Articular chondrocyte of knee joint (primary cell): ENCODE data around the gene TOR1AIP1. TPM values are rescaled to one million over a fixed set of nuclear protein-coding genes. Genes with fewer than 3 reads are reported as not detected.

ENCODE experiments used
- total RNA-seq: library from RNA; depleted of rRNA; stranded (reverse); fragments of >200 nt; gene quantifications from 2 replicates; pipeline ENCODE4 v1.2.3, GENCODE V29; 2012

Gene TOR1AIP1
- total RNA-seq = 98.9 and 105 TPM in 2 replicates

DNA sequence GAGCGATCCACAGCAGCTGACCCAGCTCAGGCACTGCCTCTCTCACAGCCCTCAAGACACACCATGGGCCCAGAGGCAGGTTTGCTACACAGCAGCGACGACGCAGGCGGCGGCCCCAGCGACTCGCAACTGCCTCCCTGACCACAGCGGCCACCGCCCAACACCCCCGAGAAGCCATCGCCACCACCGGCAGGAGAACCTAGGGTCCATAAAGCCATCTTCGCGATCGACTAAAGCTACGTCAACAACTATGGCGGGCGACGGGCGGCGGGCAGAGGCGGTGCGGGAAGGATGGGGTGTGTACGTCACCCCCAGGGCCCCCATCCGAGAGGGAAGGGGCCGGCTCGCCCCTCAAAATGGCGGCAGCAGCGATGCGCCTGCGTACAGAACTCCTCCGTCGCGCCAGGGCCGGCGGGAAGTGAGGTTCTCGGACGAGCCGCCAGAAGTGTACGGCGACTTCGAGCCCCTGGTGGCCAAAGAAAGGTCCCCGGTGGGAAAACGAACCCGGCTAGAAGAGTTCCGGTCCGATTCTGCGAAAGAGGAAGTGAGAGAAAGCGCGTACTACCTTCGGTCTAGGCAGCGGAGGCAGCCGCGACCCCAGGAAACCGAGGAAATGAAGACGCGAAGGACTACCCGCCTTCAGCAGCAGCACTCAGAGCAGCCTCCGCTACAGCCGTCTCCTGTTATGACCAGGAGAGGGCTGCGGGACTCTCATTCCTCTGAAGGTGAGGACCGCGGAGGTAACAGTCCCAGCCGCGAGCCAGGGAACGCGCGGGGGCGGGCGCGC lies at the start of gene TOR1AIP1:
TSS of gene TOR1AIP1 (plus strand) at position 33 of the 787 bp plus-strand sequence. CDS start at position 251, 218 bp downstream.

GRCh38 chr1:179877586-179878265 lies 4.4 kb upstream of the TOR1AIP1 start, which contains the start of gene TOR1AIP2:
TSS of gene TOR1AIP2 (minus strand) at chr1:179877803. CDS start at chr1:179852665, 25,138 bp downstream.

DNA sequence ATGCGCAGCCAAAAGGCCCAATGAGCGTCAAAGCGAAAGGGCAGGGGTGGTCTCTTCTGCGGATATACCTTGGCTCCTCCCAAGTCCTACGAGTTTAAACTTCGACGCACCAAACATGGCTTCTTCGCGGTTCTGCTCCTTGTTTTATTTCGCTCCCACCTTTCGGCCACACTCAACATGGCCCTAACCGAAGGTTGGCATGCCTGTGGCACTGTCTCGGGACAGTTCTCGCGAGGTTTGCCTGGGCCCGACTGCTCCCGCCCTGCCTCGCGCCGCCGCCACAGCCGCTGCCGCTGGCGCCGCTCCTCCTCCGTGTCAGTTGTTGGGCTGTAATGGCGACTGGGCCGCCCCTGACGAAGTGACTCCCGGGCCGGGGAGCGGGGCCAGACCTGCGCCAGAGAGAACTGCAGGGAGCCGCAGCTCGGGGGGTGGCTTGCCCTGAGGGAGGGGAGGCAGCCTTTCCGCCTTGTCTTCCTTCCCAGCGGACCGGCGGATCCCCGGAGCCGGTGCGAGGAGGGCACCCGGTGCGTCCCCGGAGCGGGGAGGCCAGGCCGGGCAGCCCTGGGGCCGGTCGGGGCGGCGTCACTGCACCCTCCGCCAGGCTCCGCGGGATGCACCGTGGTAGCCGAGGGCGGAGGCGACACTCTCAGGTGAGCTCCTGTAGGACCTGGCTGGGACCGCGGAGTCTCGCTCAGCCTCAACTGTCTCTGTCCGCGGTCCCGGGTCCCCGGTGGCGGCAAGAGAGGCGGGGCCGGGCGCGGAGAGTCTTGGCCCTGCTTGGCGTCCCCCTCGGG lies 72.6 kb downstream of the TOR1AIP1 start, which contains the start of gene CEP350:
TSS of gene CEP350 (plus strand) at position 318 of the 794 bp plus-strand sequence. CDS start 31,372 bp downstream, outside the sequence.

Other genes starting within 250 kb of the TOR1AIP1 start
- gene FAM163A, start 139.0 kb upstream of the TOR1AIP1 start, total RNA-seq = not detected in 2 replicates
- gene TOR1AIP2, start 4.5 kb upstream of the TOR1AIP1 start, total RNA-seq = 148 and 177 TPM in 2 replicates
- 78.9 and 93.1 TPM in 2 replicates for gene CEP350, start 72.5 kb downstream of the TOR1AIP1 start, total RNA-seq